ENCODE measurements around the gene DSN1. TPM values are rescaled to one million over a fixed set of nuclear protein-coding genes. Genes with fewer than 3 reads are reported as not detected.

DSN1 gene
- polyA plus RNA-seq, 1 of the 3 experiments (the other 2 are of a cell fraction) = 7.3 TPM

DNA sequence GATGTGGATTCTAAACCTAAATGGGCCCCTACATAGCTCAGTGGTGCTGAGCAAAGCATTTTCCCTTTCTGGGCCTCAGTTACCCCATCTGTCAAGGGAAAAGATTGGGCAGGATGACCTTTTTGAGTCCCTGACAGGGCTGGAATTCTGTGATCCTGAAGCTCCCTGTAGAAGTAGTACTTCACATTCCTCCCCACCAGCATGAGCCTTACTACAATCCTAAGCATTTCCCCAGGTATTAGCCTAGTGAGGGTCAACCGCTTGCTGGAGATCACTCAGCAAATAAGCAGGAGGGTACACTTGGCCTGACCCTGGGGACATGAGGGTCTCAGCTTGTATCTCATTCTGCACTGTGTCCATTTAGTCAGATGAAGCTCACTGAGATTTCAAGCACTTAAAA is 41.1 kb downstream of the DSN1 start:
- CTCF ChIA-PET = interaction anchor here (0.8 to 2.6 kb wide), 2 partner anchors 12 to 42 kb away, joined by 3 to 6 read pairs; no protein-coding TSS in a partner anchor
- H3K4me2 ChIP-seq = no peak overlapping the region
- H3F3A ChIP-seq (replicated peaks; ENCODE audit: insufficient read depth) = no peaks in the 10 kb centered on the region
- no peak overlapping the region for H3K27ac ChIP-seq (ENCODE audit: low read depth in 2 of 2, low read length in 1 of 2)
- H3K9me2 ChIP-seq = no peaks in the 10 kb centered on the region
- H3K4me1 ChIP-seq (ENCODE audit: control insufficient read depth in 1 of 2, insufficient read depth in 2 of 2, low read depth in 1 of 2, low read length in 1 of 2) = peaks cover 3 to 7% of the 10 kb centered on the region in 2 experiments; a peak in 1 of 4 replicates
- no peaks in the 10 kb centered on the region for H3K36me3 ChIP-seq (replicated peaks in 1 of 2; ENCODE audit: control insufficient read depth in 1 of 2, insufficient read depth in 2 of 2, low read length in 1 of 2)
- DNase-seq = no peak
- POLR2A ChIA-PET = interaction anchor here (0.6 kb wide), 1 partner anchor 77 kb away, joined by 4 read pairs; no protein-coding TSS in a partner anchor
- H4K20me1 ChIP-seq (ENCODE audit: insufficient read depth) = no peaks in the 10 kb centered on the region
- no peak for TF ChIP-seq TCF12 (IDR thresholded peaks at IDR 0.05)
- TF ChIP-seq TEAD4 (IDR thresholded peaks at IDR 0.05; ENCODE audit: borderline replicate concordance, insufficient read depth) = no peak
- TF ChIP-seq, protein P1, sequence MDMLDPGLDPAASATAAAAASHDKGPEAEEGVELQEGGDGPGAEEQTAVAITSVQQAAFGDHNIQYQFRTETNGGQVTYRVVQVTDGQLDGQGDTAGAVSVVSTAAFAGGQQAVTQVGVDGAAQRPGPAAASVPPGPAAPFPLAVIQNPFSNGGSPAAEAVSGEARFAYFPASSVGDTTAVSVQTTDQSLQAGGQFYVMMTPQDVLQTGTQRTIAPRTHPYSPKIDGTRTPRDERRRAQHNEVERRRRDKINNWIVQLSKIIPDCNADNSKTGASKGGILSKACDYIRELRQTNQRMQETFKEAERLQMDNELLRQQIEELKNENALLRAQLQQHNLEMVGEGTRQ (IDR thresholded peaks at IDR 0.05; ENCODE audit: borderline replicate concordance, low read depth, low read length) = no peak
- no peak for TF ChIP-seq GATA2 (CRISPR knock-in tag; IDR thresholded peaks at IDR 0.05)
- TF ChIP-seq, protein P2, sequence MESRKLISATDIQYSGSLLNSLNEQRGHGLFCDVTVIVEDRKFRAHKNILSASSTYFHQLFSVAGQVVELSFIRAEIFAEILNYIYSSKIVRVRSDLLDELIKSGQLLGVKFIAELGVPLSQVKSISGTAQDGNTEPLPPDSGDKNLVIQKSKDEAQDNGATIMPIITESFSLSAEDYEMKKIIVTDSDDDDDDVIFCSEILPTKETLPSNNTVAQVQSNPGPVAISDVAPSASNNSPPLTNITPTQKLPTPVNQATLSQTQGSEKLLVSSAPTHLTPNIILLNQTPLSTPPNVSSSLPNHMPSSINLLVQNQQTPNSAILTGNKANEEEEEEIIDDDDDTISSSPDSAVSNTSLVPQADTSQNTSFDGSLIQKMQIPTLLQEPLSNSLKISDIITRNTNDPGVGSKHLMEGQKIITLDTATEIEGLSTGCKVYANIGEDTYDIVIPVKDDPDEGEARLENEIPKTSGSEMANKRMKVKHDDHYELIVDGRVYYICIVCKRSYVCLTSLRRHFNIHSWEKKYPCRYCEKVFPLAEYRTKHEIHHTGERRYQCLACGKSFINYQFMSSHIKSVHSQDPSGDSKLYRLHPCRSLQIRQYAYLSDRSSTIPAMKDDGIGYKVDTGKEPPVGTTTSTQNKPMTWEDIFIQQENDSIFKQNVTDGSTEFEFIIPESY (IDR thresholded peaks at IDR 0.05; ENCODE audit: borderline replicate concordance, low read depth) = no peak
- TF ChIP-seq, protein P3, sequence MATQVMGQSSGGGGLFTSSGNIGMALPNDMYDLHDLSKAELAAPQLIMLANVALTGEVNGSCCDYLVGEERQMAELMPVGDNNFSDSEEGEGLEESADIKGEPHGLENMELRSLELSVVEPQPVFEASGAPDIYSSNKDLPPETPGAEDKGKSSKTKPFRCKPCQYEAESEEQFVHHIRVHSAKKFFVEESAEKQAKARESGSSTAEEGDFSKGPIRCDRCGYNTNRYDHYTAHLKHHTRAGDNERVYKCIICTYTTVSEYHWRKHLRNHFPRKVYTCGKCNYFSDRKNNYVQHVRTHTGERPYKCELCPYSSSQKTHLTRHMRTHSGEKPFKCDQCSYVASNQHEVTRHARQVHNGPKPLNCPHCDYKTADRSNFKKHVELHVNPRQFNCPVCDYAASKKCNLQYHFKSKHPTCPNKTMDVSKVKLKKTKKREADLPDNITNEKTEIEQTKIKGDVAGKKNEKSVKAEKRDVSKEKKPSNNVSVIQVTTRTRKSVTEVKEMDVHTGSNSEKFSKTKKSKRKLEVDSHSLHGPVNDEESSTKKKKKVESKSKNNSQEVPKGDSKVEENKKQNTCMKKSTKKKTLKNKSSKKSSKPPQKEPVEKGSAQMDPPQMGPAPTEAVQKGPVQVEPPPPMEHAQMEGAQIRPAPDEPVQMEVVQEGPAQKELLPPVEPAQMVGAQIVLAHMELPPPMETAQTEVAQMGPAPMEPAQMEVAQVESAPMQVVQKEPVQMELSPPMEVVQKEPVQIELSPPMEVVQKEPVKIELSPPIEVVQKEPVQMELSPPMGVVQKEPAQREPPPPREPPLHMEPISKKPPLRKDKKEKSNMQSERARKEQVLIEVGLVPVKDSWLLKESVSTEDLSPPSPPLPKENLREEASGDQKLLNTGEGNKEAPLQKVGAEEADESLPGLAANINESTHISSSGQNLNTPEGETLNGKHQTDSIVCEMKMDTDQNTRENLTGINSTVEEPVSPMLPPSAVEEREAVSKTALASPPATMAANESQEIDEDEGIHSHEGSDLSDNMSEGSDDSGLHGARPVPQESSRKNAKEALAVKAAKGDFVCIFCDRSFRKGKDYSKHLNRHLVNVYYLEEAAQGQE (IDR thresholded peaks at IDR 0.05; ENCODE audit: low read depth, low read length) = no peak
- no peak for TF ChIP-seq EP300 (IDR thresholded peaks at IDR 0.05; ENCODE audit: borderline replicate concordance in 1 of 2, low read depth in 1 of 2, low read length in 1 of 2)
- TF ChIP-seq SMC3 (IDR thresholded peaks at IDR 0.05; ENCODE audit: low read depth, low read length) = no peak
- TF ChIP-seq RAD21 (IDR thresholded peaks at IDR 0.05; ENCODE audit: low read length) = no peak
- TF ChIP-seq GABPA (IDR thresholded peaks at IDR 0.05; ENCODE audit: low read depth) = no peak
- no peak for TF ChIP-seq JUND (IDR thresholded peaks at IDR 0.05)
- TF ChIP-seq SIN3A (IDR thresholded peaks at IDR 0.05; ENCODE audit: borderline replicate concordance, low read depth, low read length) = no peak
- no peaks in the 10 kb centered on the region for H3K9me3 ChIP-seq
- 100% methylated on average over 1 of the region's 1 CpG for WGBS (ENCODE audit: low lambda C conversion rate)
- H3K79me2 ChIP-seq (ENCODE audit: insufficient read depth) = no peaks in the 10 kb centered on the region
- H3K9ac ChIP-seq = no peak overlapping the region
- H3K4me3 ChIP-seq (ENCODE audit: low read depth in 2 of 2, low read length in 1 of 2) = no peak overlapping the region
- no peaks in the 10 kb centered on the region for H3K27me3 ChIP-seq (ENCODE audit: insufficient read depth)
- H2AFZ ChIP-seq (ENCODE audit: low read depth) = no peak overlapping the region
